Measurements from ENCODE around the gene SH3PXD2A. TPM values are rescaled to one million over a fixed set of nuclear protein-coding genes. Genes with fewer than 3 reads are reported as not detected.
A peak's percentile ranks its signal among the peaks of the same experiment; 100 is the strongest.

The SH3PXD2A gene
- total RNA-seq (2014; rRNA removed; shearing (Covaris generic); ENCODE audit: low replicate concordance), result 2.8 and 3.1 TPM in 2 replicates

- in situ Hi-C loops (cut with HindIII; ENCODE audit: low pct_unique_long_range_greater_than_20kb, low sequenced_read_pairs), result no loop called here
These were observed at the start of gene SH3PXD2A for GRCh38 chr10:103855424-103855823. SH3PXD2A (minus strand) TSS chr10:103855576; CDS start chr10:103855266, 310 bp downstream.

GRCh38 chr10:103901299-103901698 lies 45.9 kb upstream of the SH3PXD2A start:
- in situ Hi-C loops (cut with HindIII; ENCODE audit: low pct_unique_long_range_greater_than_20kb, low sequenced_read_pairs), result no loop called here
- DNase-seq (ENCODE audit: low read depth), result no peak

More at GRCh38 chr10:103855424-103855823, at the start of gene SH3PXD2A:
- DNase-seq (ENCODE audit: low read depth), result no peak

- in situ Hi-C loops (cut with HindIII; ENCODE audit: low pct_unique_long_range_greater_than_20kb, low sequenced_read_pairs), result no loop called here
- no peak for DNase-seq (ENCODE audit: low read depth)
These were observed 43.9 kb upstream of the SH3PXD2A start for GRCh38 chr10:103899312-103899711.

GRCh38 chr10:103897241-103897774 lies 41.9 kb upstream of the SH3PXD2A start:
- peak; percentile 38 for DNase-seq (ENCODE audit: low read depth)
- in situ Hi-C loops (cut with HindIII; ENCODE audit: low pct_unique_long_range_greater_than_20kb, low sequenced_read_pairs), result no loop called here

- in situ Hi-C loops (cut with HindIII; ENCODE audit: low pct_unique_long_range_greater_than_20kb, low sequenced_read_pairs), result no loop called here
- peak; percentile 56 for DNase-seq (ENCODE audit: low read depth)
These were observed 40.8 kb upstream of the SH3PXD2A start for GRCh38 chr10:103896225-103896624.

GRCh38 chr10:103895411-103896186 lies 40.2 kb upstream of the SH3PXD2A start:
- in situ Hi-C loops (cut with HindIII; ENCODE audit: low pct_unique_long_range_greater_than_20kb, low sequenced_read_pairs), result no loop called here
- peak; percentile 94 for DNase-seq (ENCODE audit: low read depth)

- peak; percentile 25 for DNase-seq (ENCODE audit: low read depth)
- in situ Hi-C loops (cut with HindIII; ENCODE audit: low pct_unique_long_range_greater_than_20kb, low sequenced_read_pairs), result no loop called here
These were observed 39.1 kb upstream of the SH3PXD2A start for GRCh38 chr10:103894441-103894864.

GRCh38 chr10:103893817-103894216 lies 38.4 kb upstream of the SH3PXD2A start:
- DNase-seq (ENCODE audit: low read depth), result peak; percentile 33
- in situ Hi-C loops (cut with HindIII; ENCODE audit: low pct_unique_long_range_greater_than_20kb, low sequenced_read_pairs), result no loop called here

- no peak for DNase-seq (ENCODE audit: low read depth)
- in situ Hi-C loops (cut with HindIII; ENCODE audit: low pct_unique_long_range_greater_than_20kb, low sequenced_read_pairs), result no loop called here
These were observed 36.8 kb upstream of the SH3PXD2A start for GRCh38 chr10:103892181-103892580.

- in situ Hi-C loops (cut with HindIII; ENCODE audit: low pct_unique_long_range_greater_than_20kb, low sequenced_read_pairs), result no loop called here
These were observed 35.3 kb upstream of the SH3PXD2A start for GRCh38 chr10:103890688-103891087.

GRCh38 chr10:103890194-103890658 lies 34.9 kb upstream of the SH3PXD2A start:
- in situ Hi-C loops (cut with HindIII; ENCODE audit: low pct_unique_long_range_greater_than_20kb, low sequenced_read_pairs), result no loop called here
- DNase-seq (ENCODE audit: low read depth), result peak; percentile 85

More at GRCh38 chr10:103890688-103891087, 35.3 kb upstream of the SH3PXD2A start:
- no peak for DNase-seq (ENCODE audit: low read depth)

GRCh38 chr10:103889121-103889720 lies 33.8 kb upstream of the SH3PXD2A start:
- DNase-seq (ENCODE audit: low read depth), result no peak
- in situ Hi-C loops (cut with HindIII; ENCODE audit: low pct_unique_long_range_greater_than_20kb, low sequenced_read_pairs), result no loop called here

- in situ Hi-C loops (cut with HindIII; ENCODE audit: low pct_unique_long_range_greater_than_20kb, low sequenced_read_pairs), result no loop called here
- peak; percentile 89 for DNase-seq (ENCODE audit: low read depth)
These were observed 32.9 kb upstream of the SH3PXD2A start for GRCh38 chr10:103888113-103888841.

- in situ Hi-C loops (cut with HindIII; ENCODE audit: low pct_unique_long_range_greater_than_20kb, low sequenced_read_pairs), result no loop called here
These were observed 30.2 kb upstream of the SH3PXD2A start for GRCh38 chr10:103885617-103886016.

GRCh38 chr10:103884681-103885139 lies 29.3 kb upstream of the SH3PXD2A start:
- in situ Hi-C loops (cut with HindIII; ENCODE audit: low pct_unique_long_range_greater_than_20kb, low sequenced_read_pairs), result no loop called here
- peak; percentile 39 for DNase-seq (ENCODE audit: low read depth)

More at GRCh38 chr10:103885617-103886016, 30.2 kb upstream of the SH3PXD2A start:
- DNase-seq (ENCODE audit: low read depth), result no peak

- in situ Hi-C loops (cut with HindIII; ENCODE audit: low pct_unique_long_range_greater_than_20kb, low sequenced_read_pairs), result no loop called here
- DNase-seq (ENCODE audit: low read depth), result no peak
These were observed 27.1 kb upstream of the SH3PXD2A start for GRCh38 chr10:103882285-103883007.

GRCh38 chr10:103881416-103882284 lies 26.3 kb upstream of the SH3PXD2A start:
- DNase-seq (ENCODE audit: low read depth), result no peak
- in situ Hi-C loops (cut with HindIII; ENCODE audit: low pct_unique_long_range_greater_than_20kb, low sequenced_read_pairs), result no loop called here

All from Caki2 (cell line).